CD4-positive, alpha-beta T cell treated with Interleukin-6 for 4 hours (primary cell): Measurements from ENCODE around the gene UBLCP1.
A peak's percentile ranks its signal among the peaks of the same experiment; 100 is the strongest.
"Not testable (repeated sequence)": the region's sequence is repeated elsewhere in the genome, so short reads cannot be mapped to it uniquely, and the experiment has no call there.

Source experiments
- DNase-seq: peaks from one replicate; pipeline ENCODE4 v3.0.0-alpha.2; 2020; ENCODE audit warnings: mixed read lengths

The UBLCP1 gene

GRCh38 chr5:159252195-159252594, 10.9 kb upstream of the UBLCP1 start:
- no peak for DNase-seq

GRCh38 chr5:159257007-159257406, 6.1 kb upstream of the UBLCP1 start:
- no peak for DNase-seq

GRCh38 chr5:159257629-159258283, 5.3 kb upstream of the UBLCP1 start:
- DNase-seq = no peak

- DNase-seq = no peak
Measured at GRCh38 chr5:159258361-159258760, 4.7 kb upstream of the UBLCP1 start.

GRCh38 chr5:159260212-159260611, 2.9 kb upstream of the UBLCP1 start:
- DNase-seq = not testable (repeated sequence)

GRCh38 chr5:159262472-159262858, 625 bp upstream of the UBLCP1 start:
- peak; percentile 5 for DNase-seq

GRCh38 chr5:159263569-159263905, 447 bp downstream of the UBLCP1 start:
- DNase-seq = no peak

- DNase-seq = not testable (repeated sequence)
Measured at GRCh38 chr5:159266764-159267163, 3.7 kb downstream of the UBLCP1 start.

- no peak for DNase-seq
Measured at GRCh38 chr5:159269723-159270122, 6.6 kb downstream of the UBLCP1 start.

GRCh38 chr5:159273923-159274322, 10.8 kb downstream of the UBLCP1 start:
- DNase-seq = no peak

- DNase-seq = no peak
Measured at GRCh38 chr5:159274676-159275075, 11.6 kb downstream of the UBLCP1 start.

- peak; percentile 6 for DNase-seq
Measured at GRCh38 chr5:159286420-159287035, 23.4 kb downstream of the UBLCP1 start.

- no peak for DNase-seq
Measured at GRCh38 chr5:159290741-159291140, 27.7 kb downstream of the UBLCP1 start.

GRCh38 chr5:159294921-159295320, 31.8 kb downstream of the UBLCP1 start:
- no peak for DNase-seq

GRCh38 chr5:159297300-159297699, 34.2 kb downstream of the UBLCP1 start:
- DNase-seq = not testable (repeated sequence)

GRCh38 chr5:159301466-159301865, 38.4 kb downstream of the UBLCP1 start:
- no peak for DNase-seq

- not testable (repeated sequence) for DNase-seq
Measured at GRCh38 chr5:159301929-159302860, 39.1 kb downstream of the UBLCP1 start.

- no peak for DNase-seq
Measured at GRCh38 chr5:159303286-159303685, 40.2 kb downstream of the UBLCP1 start.

GRCh38 chr5:159304961-159305595, 42.0 kb downstream of the UBLCP1 start:
- DNase-seq = no peak

GRCh38 chr5:159309689-159310433, 46.8 kb downstream of the UBLCP1 start:
- no peak for DNase-seq

GRCh38 chr5:159310511-159310910, 47.4 kb downstream of the UBLCP1 start:
- peak; percentile 51 for DNase-seq

- DNase-seq = no peak
Measured at GRCh38 chr5:159311063-159311462, 48.0 kb downstream of the UBLCP1 start.

- no peak for DNase-seq
Measured at GRCh38 chr5:159313197-159313596, 50.1 kb downstream of the UBLCP1 start.
